Dermis blood vessel endothelial cell (primary cell): ENCODE data around the gene LIN52. TPM values are rescaled to one million over a fixed set of nuclear protein-coding genes. Genes with fewer than 3 reads are reported as not detected.

Experiments used
- DNase-seq: peaks from one replicate; pipeline ENCODE4 v3.0.0; 2010
- total RNA-seq: library from RNA; depleted of rRNA; stranded (reverse); fragments of >200 nt; gene quantifications from 2 replicates; pipeline ENCODE4 v1.2.3, GENCODE V29; 2014

The LIN52 gene
- 8.5 and 9.6 TPM in 2 replicates for total RNA-seq

- peak; percentile 100 for DNase-seq
Observed at GRCh38 chr14:74084277-74085046, at the start of gene LIN52, which contains the start of gene ALDH6A1. TSS of gene LIN52 (plus strand) at chr14:74084956. CDS start at chr14:74084975, 19 bp downstream. TSS of gene ALDH6A1 (minus strand) at chr14:74084453. CDS start at chr14:74084394, 59 bp downstream.

- DNase-seq = no peak
Observed at GRCh38 chr14:74035556-74035955, 49.2 kb upstream of the LIN52 start.

GRCh38 chr14:74038020-74038859 is 46.5 kb upstream of the LIN52 start:
- peak; percentile 75 for DNase-seq

- no peak for DNase-seq
Observed at GRCh38 chr14:74042296-74042695, 42.5 kb upstream of the LIN52 start.

GRCh38 chr14:74045522-74045921 is 39.2 kb upstream of the LIN52 start:
- no peak for DNase-seq

- DNase-seq = peak; percentile 25
Observed at GRCh38 chr14:74048281-74048680, 36.5 kb upstream of the LIN52 start.

- DNase-seq = no peak
Observed at GRCh38 chr14:74049876-74050495, 34.8 kb upstream of the LIN52 start.

- DNase-seq = no peak
Observed at GRCh38 chr14:74062809-74063150, 22.0 kb upstream of the LIN52 start.

GRCh38 chr14:74064426-74064825 is 20.3 kb upstream of the LIN52 start:
- DNase-seq = no peak

GRCh38 chr14:74064883-74065282 is 19.9 kb upstream of the LIN52 start:
- DNase-seq = peak; percentile 39

GRCh38 chr14:74065746-74066575 is 18.8 kb upstream of the LIN52 start:
- no peak for DNase-seq

GRCh38 chr14:74077401-74077800 is 7.4 kb upstream of the LIN52 start:
- DNase-seq = no peak

- peak; percentile 88 for DNase-seq
Observed at GRCh38 chr14:74080820-74081460, 3.8 kb upstream of the LIN52 start.

GRCh38 chr14:74081491-74081890 is 3.3 kb upstream of the LIN52 start:
- peak; percentile 52 for DNase-seq

GRCh38 chr14:74083161-74083560 is 1.6 kb upstream of the LIN52 start:
- DNase-seq = no peak

GRCh38 chr14:74083784-74084276 is 926 bp upstream of the LIN52 start:
- DNase-seq = no peak

GRCh38 chr14:74085047-74085637 is 386 bp downstream of the LIN52 start:
- DNase-seq = no peak

- no peak for DNase-seq
Observed at GRCh38 chr14:74085828-74086227, 1.1 kb downstream of the LIN52 start.

- DNase-seq = no peak
Observed at GRCh38 chr14:74089251-74090020, 4.7 kb downstream of the LIN52 start.

GRCh38 chr14:74105381-74105780 is 20.6 kb downstream of the LIN52 start:
- DNase-seq = no peak
